ENCODE results near the gene HUS1B.

Gene HUS1B

GRCh38 chr6:656460-657252 lies at the start of gene HUS1B:
TSS of gene HUS1B (minus strand) at chr6:657100. CDS start at chr6:656944, 156 bp downstream.
- no peak within 1 kb of the TSS for H3K4me3 ChIP-seq (ENCODE audit: low read depth, low read length)
- DNase-seq (ENCODE audit: low read depth) = no peak
- TF ChIP-seq, protein P1, sequence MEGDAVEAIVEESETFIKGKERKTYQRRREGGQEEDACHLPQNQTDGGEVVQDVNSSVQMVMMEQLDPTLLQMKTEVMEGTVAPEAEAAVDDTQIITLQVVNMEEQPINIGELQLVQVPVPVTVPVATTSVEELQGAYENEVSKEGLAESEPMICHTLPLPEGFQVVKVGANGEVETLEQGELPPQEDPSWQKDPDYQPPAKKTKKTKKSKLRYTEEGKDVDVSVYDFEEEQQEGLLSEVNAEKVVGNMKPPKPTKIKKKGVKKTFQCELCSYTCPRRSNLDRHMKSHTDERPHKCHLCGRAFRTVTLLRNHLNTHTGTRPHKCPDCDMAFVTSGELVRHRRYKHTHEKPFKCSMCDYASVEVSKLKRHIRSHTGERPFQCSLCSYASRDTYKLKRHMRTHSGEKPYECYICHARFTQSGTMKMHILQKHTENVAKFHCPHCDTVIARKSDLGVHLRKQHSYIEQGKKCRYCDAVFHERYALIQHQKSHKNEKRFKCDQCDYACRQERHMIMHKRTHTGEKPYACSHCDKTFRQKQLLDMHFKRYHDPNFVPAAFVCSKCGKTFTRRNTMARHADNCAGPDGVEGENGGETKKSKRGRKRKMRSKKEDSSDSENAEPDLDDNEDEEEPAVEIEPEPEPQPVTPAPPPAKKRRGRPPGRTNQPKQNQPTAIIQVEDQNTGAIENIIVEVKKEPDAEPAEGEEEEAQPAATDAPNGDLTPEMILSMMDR (IDR thresholded peaks at IDR 0.05; ENCODE audit: low read depth, low read length, missing control alignments) = no peak

DNA sequence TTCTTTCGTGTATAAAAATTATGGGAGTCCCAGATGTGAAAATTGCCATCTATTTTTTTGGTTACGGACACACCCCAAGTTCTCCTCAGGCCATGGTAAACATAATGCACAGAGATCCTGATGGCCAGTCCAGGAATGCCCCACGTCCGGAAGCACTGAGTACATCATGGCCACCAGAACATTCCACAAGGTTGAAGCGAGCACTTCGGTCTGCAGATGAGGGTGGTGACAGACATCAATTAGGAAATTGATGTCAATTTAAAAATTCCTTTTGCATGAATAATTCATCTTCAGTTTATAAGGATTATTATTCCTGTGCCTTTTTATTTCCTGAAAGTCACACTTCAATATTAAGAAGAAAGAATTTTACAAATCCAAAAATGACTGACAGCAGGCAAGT lies 49.2 kb upstream of the HUS1B start:
- DNase-seq (ENCODE audit: low read depth) = no peak
- no peak overlapping the region for H3K4me3 ChIP-seq (ENCODE audit: low read depth, low read length)
- TF ChIP-seq, protein P1 (IDR thresholded peaks at IDR 0.05; ENCODE audit: low read depth, low read length, missing control alignments) = no peak

DNA sequence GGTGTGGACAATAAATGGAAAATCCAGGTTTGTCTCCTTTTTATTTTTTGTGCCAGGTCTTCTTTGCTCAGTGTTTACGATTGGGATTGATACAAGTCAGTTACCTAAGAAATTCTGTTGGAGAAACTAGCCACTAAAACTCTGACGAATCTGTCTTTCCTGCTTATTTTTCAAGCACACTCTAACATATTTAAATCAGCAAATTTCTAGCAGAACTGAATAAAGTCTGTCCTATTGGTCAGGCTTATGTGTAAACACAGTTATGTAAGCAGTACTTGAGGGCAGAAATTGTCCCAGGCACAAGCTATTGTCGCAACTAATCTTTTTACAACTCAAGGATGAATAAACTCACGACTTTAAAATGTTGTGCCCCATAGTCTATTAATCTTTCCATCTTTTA lies 48.1 kb upstream of the HUS1B start:
- no peak overlapping the region for H3K4me3 ChIP-seq (ENCODE audit: low read depth, low read length)
- TF ChIP-seq, protein P1 (IDR thresholded peaks at IDR 0.05; ENCODE audit: low read depth, low read length, missing control alignments) = no peak
- DNase-seq (ENCODE audit: low read depth) = no peak

- TF ChIP-seq, protein P1 (IDR thresholded peaks at IDR 0.05; ENCODE audit: low read depth, low read length, missing control alignments) = no peak
Measured at GRCh38 chr6:704046-704445, 47.1 kb upstream of the HUS1B start.

DNA sequence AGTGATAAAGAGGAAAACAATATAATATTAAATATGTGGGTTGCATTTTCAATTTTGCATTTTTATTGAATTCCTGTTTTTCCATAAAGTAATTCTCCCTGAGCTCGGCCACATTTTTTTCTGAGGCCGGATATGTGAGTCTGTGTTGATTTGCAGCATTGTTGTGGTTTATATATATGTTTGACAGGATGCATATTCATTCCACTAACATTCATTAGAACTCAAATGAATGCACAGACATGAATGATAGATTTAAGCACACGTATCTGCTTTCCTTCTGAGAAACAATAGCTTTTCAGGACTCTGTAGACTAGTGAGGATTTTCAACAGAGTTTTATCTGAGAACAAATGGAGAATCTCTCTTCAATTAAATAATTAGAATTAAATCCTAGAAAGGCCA lies 46.7 kb upstream of the HUS1B start:
- TF ChIP-seq, protein P1 (IDR thresholded peaks at IDR 0.05; ENCODE audit: low read depth, low read length, missing control alignments) = no peak
- H3K4me3 ChIP-seq (ENCODE audit: low read depth, low read length) = no peak overlapping the region
- no peak for DNase-seq (ENCODE audit: low read depth)

More at GRCh38 chr6:704046-704445, 47.1 kb upstream of the HUS1B start:
- no peak for DNase-seq (ENCODE audit: low read depth)
- H3K4me3 ChIP-seq (ENCODE audit: low read depth, low read length) = no peak overlapping the region

- no peak overlapping the region for H3K4me3 ChIP-seq (ENCODE audit: low read depth, low read length)
- TF ChIP-seq, protein P1 (IDR thresholded peaks at IDR 0.05; ENCODE audit: low read depth, low read length, missing control alignments) = no peak
- DNase-seq (ENCODE audit: low read depth) = no peak
Measured at GRCh38 chr6:701700-702479, 45.0 kb upstream of the HUS1B start.

Data from GM12864 (cell line).